Endothelial cell of umbilical vein (primary cell): Measurements from ENCODE around the gene UVRAG.

ENCODE experiments used
- CTCF ChIP-seq, 2 donors: IDR thresholded peaks; 1 replicate in 1 of 2; 2 replicates in 1 of 2; pipeline ENCODE4 v1.5.1; 2011; ENCODE audit warnings: low read length in 2 of 2, mild to moderate bottlenecking in 2 of 2, moderate library complexity in 2 of 2, control low read depth in 1 of 2, inconsistent platforms in 1 of 2, low read depth in 1 of 2; ENCODE audit not compliant: insufficient read depth in 1 of 2; ENCODE audit errors: extremely low read depth in 1 of 2
- EZH2 ChIP-seq: IDR thresholded peaks from 2 replicates; pipeline ENCODE4 v1.6.1; 2012; ENCODE audit warnings: borderline replicate concordance, low read depth, mild to moderate bottlenecking, moderate library complexity, low read length, inconsistent platforms; ENCODE audit not compliant: severe bottlenecking
- FOS ChIP-seq: IDR thresholded peaks from 2 replicates; pipeline ENCODE4 v1.6.1; 2011; ENCODE audit warnings: mild to moderate bottlenecking, low read length, moderate library complexity, borderline replicate concordance; ENCODE audit not compliant: insufficient read depth
- JUN ChIP-seq: IDR thresholded peaks from 2 replicates; pipeline ENCODE4 v1.6.1; 2011; ENCODE audit warnings: borderline replicate concordance, low read depth; ENCODE audit not compliant: insufficient read length, insufficient read depth
- MYC ChIP-seq: IDR thresholded peaks from one replicate; pipeline ENCODE4 v1.6.1; 2011; ENCODE audit warnings: mild to moderate bottlenecking, low read depth, low read length
- POLR2A ChIP-seq: IDR thresholded peaks from 2 replicates; pipeline ENCODE4 v1.6.1; 2012; ENCODE audit warnings: low read depth, mild to moderate bottlenecking, control low read depth, low read length
- POLR2AphosphoS5 ChIP-seq: IDR thresholded peaks from 2 replicates; pipeline ENCODE4 v1.6.1; 2012; ENCODE audit warnings: low read depth, mild to moderate bottlenecking, control low read depth, low read length, moderate library complexity; ENCODE audit not compliant: insufficient read depth
- TF ChIP-seq, protein P1 (sequence below): IDR thresholded peaks from 2 replicates; pipeline ENCODE4 v1.6.1; 2011; ENCODE audit not compliant: insufficient read depth, insufficient read length

DNA sequence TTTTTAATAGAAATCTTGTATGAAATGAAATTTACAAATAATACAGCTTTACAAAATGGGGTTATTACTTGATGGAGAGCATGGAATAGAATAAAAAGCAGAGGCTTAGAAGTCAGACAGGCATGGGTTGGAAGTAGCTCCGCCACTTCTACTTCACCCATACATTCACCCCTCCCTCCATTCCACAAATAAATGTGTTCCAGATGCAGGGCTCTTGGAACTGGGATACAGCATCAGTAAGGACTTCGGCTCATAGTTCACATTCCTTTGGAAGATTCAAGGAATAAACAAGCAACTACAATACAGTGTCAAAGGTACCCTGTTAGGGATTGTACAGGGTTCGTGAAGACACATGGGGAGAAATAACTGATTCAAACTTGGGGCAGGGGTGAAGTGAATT lies 234.5 kb downstream of the UVRAG start:
- TF ChIP-seq CTCF (IDR thresholded peaks at IDR 0.05; ENCODE audit: extremely low read depth in 1 of 2, insufficient read depth in 1 of 2, low read depth in 1 of 2, low read length in 2 of 2) (no peak), FOS (no peak), EZH2 (no peak), POLR2A (no peak), JUN (no peak), MYC (no peak), POLR2AphosphoS5 (no peak)
- TF ChIP-seq, protein P1, sequence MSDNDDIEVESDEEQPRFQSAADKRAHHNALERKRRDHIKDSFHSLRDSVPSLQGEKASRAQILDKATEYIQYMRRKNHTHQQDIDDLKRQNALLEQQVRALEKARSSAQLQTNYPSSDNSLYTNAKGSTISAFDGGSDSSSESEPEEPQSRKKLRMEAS = no peak
